A549 (cell line): Measurements from ENCODE around the gene IL18BP. TPM values are rescaled to one million over a fixed set of nuclear protein-coding genes. Genes with fewer than 3 reads are reported as not detected.

Experiments used
- ATAC-seq, 2 experiments: fragments of 200-7000 bp in 1 of 2; fragments of >200 bp in 1 of 2; cut with Nextera tagmentation in 1 of 2; cut with Tn5 transposase in 1 of 2; 3 replicates each; pipeline versions ENCODE4 v1.8.0 to v1.9.1; 2018 to 2020; ENCODE audit warnings: mild to moderate bottlenecking in 1 of 2, moderate library complexity in 1 of 2
- CTCF ChIA-PET: fragments of 300-600 bp; sonication (Branson Sonifier 250); formaldehyde crosslinking; extraction: SDS; loops from one replicate; lab custom pipeline; 2021; ENCODE audit warnings: antibody characterized with exemption, inconsistent platforms; lab: Yijun Ruan, JAX
- POLR2A ChIA-PET: fragments of 350-600 bp; formaldehyde crosslinking; extraction: SDS; loops from one replicate; lab custom pipeline; 2021; ENCODE audit warnings: antibody characterized with exemption, inconsistent platforms; lab: Yijun Ruan, JAX
- DNase-seq, 2 experiments: peaks; one replicate each; pipeline versions ENCODE4 v3.0.0 to v3.0.0-alpha.2; 2011 to 2016; ENCODE audit warnings: low read depth in 1 of 2, low spot score in 1 of 2
- FAIRE-seq: peaks from 2 replicates; lab custom pipeline; 2011; peaks lifted over from hg19 to GRCh38; lab: Jason Lieb, UNC
- H3K27ac ChIP-seq, 2 experiments: fragments of >200 bp; sonication (Bioruptor Twin); formaldehyde crosslinking; 3 replicates each; pipeline ENCODE4 v1.5.1; 2016 to 2017
- H3K4me1 ChIP-seq: fragments of >200 bp; sonication (Bioruptor Twin); formaldehyde crosslinking; 3 replicates; pipeline ENCODE4 v1.6.1; 2016
- H3K4me2 ChIP-seq: fragments of >200 bp; sonication (Bioruptor Twin); formaldehyde crosslinking; 3 replicates; pipeline ENCODE4 v1.6.1; 2016
- H3K4me3 ChIP-seq: fragments of >200 bp; sonication (Bioruptor Twin); formaldehyde crosslinking; 3 replicates; pipeline ENCODE4 v1.5.1; 2016
- H3K9me3 ChIP-seq: fragments of >200 bp; sonication (Bioruptor Twin); formaldehyde crosslinking; 3 replicates; pipeline ENCODE4 v1.6.1; 2016
- CBX2 ChIP-seq: fragments of 200-600 bp; sonication (generic); IDR thresholded peaks from 2 replicates; pipeline ENCODE4 v1.6.1; 2016; ENCODE audit warnings: low read depth, mild to moderate bottlenecking, borderline replicate concordance
- CBX8 ChIP-seq: fragments of 200-600 bp; sonication (generic); IDR thresholded peaks from 2 replicates; pipeline ENCODE4 v1.6.1; 2016
- EHF ChIP-seq: fragments of 250-450 bp; sonication (Bioruptor Pico); IDR thresholded peaks from 2 replicates; pipeline ENCODE4 v1.5.0; 2020; ENCODE audit warnings: mild to moderate bottlenecking
- ESRRA ChIP-seq: fragments of 150-350 bp; IDR thresholded peaks from 2 replicates; pipeline ENCODE4 v1.6.1; 2014; ENCODE audit warnings: mild to moderate bottlenecking, low read length, borderline replicate concordance
- FOXS1 ChIP-seq: fragments of 250-450 bp; sonication (Bioruptor Pico); IDR thresholded peaks from 2 replicates; pipeline ENCODE4 v1.5.0; 2020; ENCODE audit warnings: mild to moderate bottlenecking, moderate library complexity
- HDAC2 ChIP-seq: fragments of 200-600 bp; sonication (generic); IDR thresholded peaks from 2 replicates; pipeline ENCODE4 v1.6.1; 2016
- HOXA7 ChIP-seq: fragments of 250-450 bp; sonication (Bioruptor Pico); IDR thresholded peaks from 2 replicates; pipeline ENCODE4 v1.5.0; 2020; ENCODE audit warnings: mild to moderate bottlenecking, moderate library complexity
- HOXB5 ChIP-seq: fragments of 250-450 bp; sonication (Bioruptor Pico); IDR thresholded peaks from 2 replicates; pipeline ENCODE4 v1.5.0; 2020; ENCODE audit warnings: mild to moderate bottlenecking, moderate library complexity
- JUN ChIP-seq, 2 experiments: fragments of >200 bp; sonication (Bioruptor Twin); formaldehyde crosslinking; IDR thresholded peaks; 2 replicates in 1 of 2; 3 replicates in 1 of 2; pipeline ENCODE4 v1.6.1; 2016 to 2017
- MAFK ChIP-seq: fragments of 450-650 bp; IDR thresholded peaks from 2 replicates; pipeline ENCODE4 v1.6.1; 2014; ENCODE audit not compliant: partially characterized antibody
- NFE2L2 ChIP-seq: fragments of 150-350 bp; conservative IDR thresholded peaks from 2 replicates; pipeline ENCODE4 v1.6.1; 2014; ENCODE audit warnings: low read length
- NPAS2 ChIP-seq: fragments of 250-450 bp; sonication (Bioruptor Pico); IDR thresholded peaks from 2 replicates; pipeline ENCODE4 v1.8.0; 2022; ENCODE audit warnings: mild to moderate bottlenecking, moderate library complexity, borderline replicate concordance
- RARB ChIP-seq: fragments of 250-450 bp; sonication (Bioruptor Pico); IDR thresholded peaks from 2 replicates; pipeline ENCODE4 v1.8.0; 2021; ENCODE audit warnings: mild to moderate bottlenecking, moderate library complexity
- RCOR1 ChIP-seq: fragments of 150-350 bp; IDR thresholded peaks from 2 replicates; pipeline ENCODE4 v1.6.1; 2014; ENCODE audit warnings: antibody characterized with exemption, low read length, low read depth
- RFX5 ChIP-seq: fragments of 450-650 bp; IDR thresholded peaks from 2 replicates; pipeline ENCODE4 v1.7.1; 2014; ENCODE audit warnings: antibody characterized with exemption, mild to moderate bottlenecking, moderate library complexity
- TP53 ChIP-seq: fragments of 250-450 bp; sonication (Bioruptor Pico); IDR thresholded peaks from 2 replicates; pipeline ENCODE4 v1.5.0; 2021; ENCODE audit warnings: mild to moderate bottlenecking, moderate library complexity
- ZC3H11A ChIP-seq: fragments of 450-650 bp; IDR thresholded peaks from 2 replicates; pipeline ENCODE4 v1.6.1; 2014; ENCODE audit warnings: antibody characterized with exemption, mild to moderate bottlenecking
- ZNF302 ChIP-seq: fragments of 250-450 bp; sonication (Bioruptor Pico); IDR thresholded peaks from 2 replicates; pipeline ENCODE4 v1.9.0; 2021; ENCODE audit warnings: inconsistent platforms, mild to moderate bottlenecking, moderate library complexity
- ZSCAN20 ChIP-seq: fragments of 250-450 bp; sonication (Bioruptor Pico); IDR thresholded peaks from 2 replicates; pipeline ENCODE4 v1.8.0; 2022; ENCODE audit warnings: mild to moderate bottlenecking, moderate library complexity
- WGBS: methylation state at CpG from one replicate; pipeline ENCODE4 v1.1.6; 2017; ENCODE audit errors: missing lambda C conversion rate; 5-methylcytosine and 5-hydroxymethylcytosine counted together
- polyA plus RNA-seq, 4 experiments: library from polyadenylated mRNA; depleted of rRNA in 3 of 4; stranded (reverse); fragments of >200 nt; fragmentation: RNase III in 1 of 4; extraction: RNeasy Plus Mini Kit Qiagen cat#74134 plus additional on column Dnase treatment in 1 of 4; gene quantifications; 2 replicates in 3 of 4; 3 replicates in 1 of 4; pipeline ENCODE4 v1.2.3, GENCODE V29; 2011 to 2017
- TF ChIP-seq, protein P1 (sequence below): IDR thresholded peaks from 2 replicates; pipeline ENCODE4 v1.6.1; 2012
- TF ChIP-seq, protein P2 (sequence below): IDR thresholded peaks from 2 replicates; pipeline ENCODE4 v1.6.1; 2012; ENCODE audit warnings: low read depth, borderline replicate concordance
- TF ChIP-seq, protein P3 (sequence below): fragments of 450-650 bp; IDR thresholded peaks from 2 replicates; pipeline ENCODE4 v1.6.1; 2014; ENCODE audit warnings: antibody characterized with exemption
- TF ChIP-seq, protein P4 (sequence below): fragments of >200 bp; sonication (Bioruptor Twin); formaldehyde crosslinking; IDR thresholded peaks from 3 replicates; pipeline ENCODE4 v1.5.1; 2016
- TF ChIP-seq, protein P5 (sequence below): fragments of >200 bp; sonication (Bioruptor Twin); formaldehyde crosslinking; IDR thresholded peaks from 3 replicates; pipeline ENCODE4 v1.6.1; 2016
- TF ChIP-seq, protein P6 (sequence below): fragments of >200 bp; sonication (Bioruptor Twin); formaldehyde crosslinking; IDR thresholded peaks from 2 replicates; pipeline ENCODE4 v1.6.1; 2016

IL18BP gene
- polyA plus RNA-seq, 2 of the 4 experiments (the other 2 are of a cell fraction), result 6.0 to 7.6 TPM

DNA sequence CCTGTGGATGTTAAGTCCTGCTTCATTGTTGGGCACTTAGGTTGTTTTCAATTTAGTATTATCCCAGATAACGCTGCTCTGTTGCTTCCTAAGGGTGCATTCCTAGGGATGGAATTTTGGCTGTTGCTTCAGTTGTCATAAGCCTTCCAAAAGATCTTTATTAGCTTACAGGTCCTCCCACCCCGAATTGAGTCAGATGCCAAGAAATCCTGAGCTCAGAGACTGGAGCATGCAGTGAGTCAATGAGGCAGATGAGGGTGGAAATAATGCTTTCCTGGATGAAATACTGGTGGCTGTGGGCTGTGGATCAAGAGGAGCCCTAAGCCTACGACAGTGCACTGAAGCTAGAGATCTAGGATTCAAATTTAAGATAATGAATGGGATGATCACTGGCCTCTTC is 10.7 kb upstream of the IL18BP start:
- ChIA-PET POLR2A (no interaction called here), CTCF (interaction anchor here (1.2 to 8.3 kb wide), 4 partner anchors 10 to 249 kb away, joined by 3 to 60 read pairs (median 4); partner anchors contain the start of gene RNF121)
- no peak overlapping the region for H3K4me2 ChIP-seq
- no peak overlapping the region for H3K27ac ChIP-seq
- no peak for FAIRE-seq
- H3K4me3 ChIP-seq, result no peak overlapping the region
- DNase-seq, result no peak
- no peak for ATAC-seq
- H3K9me3 ChIP-seq, result no peaks in the 10 kb centered on the region
- 82% methylated on average over 3 of the region's 3 CpGs for WGBS
- TF ChIP-seq RARB (no peak), RFX5 (no peak), TP53 (no peak), ESRRA (no peak), MAFK (no peak), RCOR1 (no peak), ZNF302 (CRISPR knock-in tag) (no peak), CBX8 (no peak), NFE2L2 (no peak), EHF (CRISPR knock-in tag) (no peak), FOXS1 (no peak), HOXB5 (CRISPR knock-in tag) (no peak)
- TF ChIP-seq, protein P1, sequence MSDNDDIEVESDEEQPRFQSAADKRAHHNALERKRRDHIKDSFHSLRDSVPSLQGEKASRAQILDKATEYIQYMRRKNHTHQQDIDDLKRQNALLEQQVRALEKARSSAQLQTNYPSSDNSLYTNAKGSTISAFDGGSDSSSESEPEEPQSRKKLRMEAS, result no peak
- TF ChIP-seq, protein P2, sequence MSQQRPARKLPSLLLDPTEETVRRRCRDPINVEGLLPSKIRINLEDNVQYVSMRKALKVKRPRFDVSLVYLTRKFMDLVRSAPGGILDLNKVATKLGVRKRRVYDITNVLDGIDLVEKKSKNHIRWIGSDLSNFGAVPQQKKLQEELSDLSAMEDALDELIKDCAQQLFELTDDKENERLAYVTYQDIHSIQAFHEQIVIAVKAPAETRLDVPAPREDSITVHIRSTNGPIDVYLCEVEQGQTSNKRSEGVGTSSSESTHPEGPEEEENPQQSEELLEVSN, result no peak
- H3K4me1 ChIP-seq, result 0 out of 3 replicates have a peak, but pooled peaks cover 10% of the 10 kb centered on the region

DNA sequence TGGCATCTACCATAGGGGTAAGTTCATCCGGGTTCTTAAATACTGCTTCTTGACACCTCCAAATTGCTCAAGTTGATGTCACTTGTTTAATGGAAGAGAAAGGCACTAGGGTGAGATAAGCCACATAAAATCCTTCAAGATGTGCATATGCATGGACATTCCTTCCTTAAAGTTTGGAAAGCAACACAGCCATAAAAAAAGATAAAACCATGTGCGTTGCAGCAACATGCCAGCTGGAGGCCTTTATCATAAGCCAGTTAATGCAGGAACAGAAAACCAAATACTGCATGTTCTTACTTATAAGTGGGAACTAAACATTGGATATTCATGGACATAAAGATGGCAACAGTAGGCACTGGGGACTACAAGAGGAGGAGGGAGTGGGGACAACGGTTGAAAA is 8.0 kb upstream of the IL18BP start:
- ChIA-PET CTCF (interaction anchor here (0.9 to 8.3 kb wide), 5 partner anchors 9 to 440 kb away, joined by 3 to 60 read pairs (median 5); partner anchors contain the start of gene IL18BP), POLR2A (interaction anchor here (1.1 kb wide), 1 partner anchor 121 kb away, joined by 3 read pairs; no protein-coding TSS in a partner anchor)
- DNase-seq, result no peak
- ATAC-seq, result no peak
- no peak overlapping the region for H3K27ac ChIP-seq
- TF ChIP-seq HOXB5 (CRISPR knock-in tag) (no peak), CBX8 (no peak), RFX5 (no peak), HOXA7 (CRISPR knock-in tag) (no peak), ZC3H11A (no peak), RARB (no peak), HDAC2 (no peak), RCOR1 (no peak), ZSCAN20 (CRISPR knock-in tag) (no peak), NPAS2 (CRISPR knock-in tag) (no peak), JUN (IDR thresholded peaks at IDR 0.05) (no peak), CBX2 (no peak)
- TF ChIP-seq, protein P3, sequence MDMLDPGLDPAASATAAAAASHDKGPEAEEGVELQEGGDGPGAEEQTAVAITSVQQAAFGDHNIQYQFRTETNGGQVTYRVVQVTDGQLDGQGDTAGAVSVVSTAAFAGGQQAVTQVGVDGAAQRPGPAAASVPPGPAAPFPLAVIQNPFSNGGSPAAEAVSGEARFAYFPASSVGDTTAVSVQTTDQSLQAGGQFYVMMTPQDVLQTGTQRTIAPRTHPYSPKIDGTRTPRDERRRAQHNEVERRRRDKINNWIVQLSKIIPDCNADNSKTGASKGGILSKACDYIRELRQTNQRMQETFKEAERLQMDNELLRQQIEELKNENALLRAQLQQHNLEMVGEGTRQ, result no peak
- TF ChIP-seq, protein P4, sequence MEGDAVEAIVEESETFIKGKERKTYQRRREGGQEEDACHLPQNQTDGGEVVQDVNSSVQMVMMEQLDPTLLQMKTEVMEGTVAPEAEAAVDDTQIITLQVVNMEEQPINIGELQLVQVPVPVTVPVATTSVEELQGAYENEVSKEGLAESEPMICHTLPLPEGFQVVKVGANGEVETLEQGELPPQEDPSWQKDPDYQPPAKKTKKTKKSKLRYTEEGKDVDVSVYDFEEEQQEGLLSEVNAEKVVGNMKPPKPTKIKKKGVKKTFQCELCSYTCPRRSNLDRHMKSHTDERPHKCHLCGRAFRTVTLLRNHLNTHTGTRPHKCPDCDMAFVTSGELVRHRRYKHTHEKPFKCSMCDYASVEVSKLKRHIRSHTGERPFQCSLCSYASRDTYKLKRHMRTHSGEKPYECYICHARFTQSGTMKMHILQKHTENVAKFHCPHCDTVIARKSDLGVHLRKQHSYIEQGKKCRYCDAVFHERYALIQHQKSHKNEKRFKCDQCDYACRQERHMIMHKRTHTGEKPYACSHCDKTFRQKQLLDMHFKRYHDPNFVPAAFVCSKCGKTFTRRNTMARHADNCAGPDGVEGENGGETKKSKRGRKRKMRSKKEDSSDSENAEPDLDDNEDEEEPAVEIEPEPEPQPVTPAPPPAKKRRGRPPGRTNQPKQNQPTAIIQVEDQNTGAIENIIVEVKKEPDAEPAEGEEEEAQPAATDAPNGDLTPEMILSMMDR, result no peak
- TF ChIP-seq, protein P5, sequence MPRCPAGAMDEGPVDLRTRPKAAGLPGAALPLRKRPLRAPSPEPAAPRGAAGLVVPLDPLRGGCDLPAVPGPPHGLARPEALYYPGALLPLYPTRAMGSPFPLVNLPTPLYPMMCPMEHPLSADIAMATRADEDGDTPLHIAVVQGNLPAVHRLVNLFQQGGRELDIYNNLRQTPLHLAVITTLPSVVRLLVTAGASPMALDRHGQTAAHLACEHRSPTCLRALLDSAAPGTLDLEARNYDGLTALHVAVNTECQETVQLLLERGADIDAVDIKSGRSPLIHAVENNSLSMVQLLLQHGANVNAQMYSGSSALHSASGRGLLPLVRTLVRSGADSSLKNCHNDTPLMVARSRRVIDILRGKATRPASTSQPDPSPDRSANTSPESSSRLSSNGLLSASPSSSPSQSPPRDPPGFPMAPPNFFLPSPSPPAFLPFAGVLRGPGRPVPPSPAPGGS, result no peak
- TF ChIP-seq, protein P6, sequence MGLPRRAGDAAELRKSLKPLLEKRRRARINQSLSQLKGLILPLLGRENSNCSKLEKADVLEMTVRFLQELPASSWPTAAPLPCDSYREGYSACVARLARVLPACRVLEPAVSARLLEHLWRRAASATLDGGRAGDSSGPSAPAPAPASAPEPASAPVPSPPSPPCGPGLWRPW, result no peak
- 0 out of 3 replicates have a peak, but pooled peaks cover 6% of the 10 kb centered on the region for H3K4me1 ChIP-seq
- no peak for FAIRE-seq
- no peak overlapping the region for H3K4me3 ChIP-seq
- no peak overlapping the region for H3K4me2 ChIP-seq
- 61% methylated on average over 3 of the region's 3 CpGs for WGBS
- H3K9me3 ChIP-seq, result no peaks in the 10 kb centered on the region
